HG02642 (cell line): Measurements from ENCODE around the gene DOCK7.

ENCODE experiments used
- ATAC-seq: cut with Tn5 transposase; IDR thresholded peaks from one replicate; pipeline ENCODE4 v1.9.1; 2021; ENCODE audit warnings: mild to moderate bottlenecking; ENCODE audit not compliant: unreplicated experiment, poor library complexity

The DOCK7 gene

GRCh38 chr1:62484824-62485468, 203.2 kb downstream of the DOCK7 start:
- ATAC-seq = no peak

- no peak for ATAC-seq
These were observed 206.5 kb downstream of the DOCK7 start for GRCh38 chr1:62481681-62482080.

GRCh38 chr1:62476525-62477219, 211.5 kb downstream of the DOCK7 start:
- no peak for ATAC-seq

- ATAC-seq = no peak
These were observed 221.1 kb downstream of the DOCK7 start for GRCh38 chr1:62467092-62467491.

- no peak for ATAC-seq
These were observed 225.8 kb downstream of the DOCK7 start for GRCh38 chr1:62462370-62462769.

GRCh38 chr1:62457955-62458354, 230.2 kb downstream of the DOCK7 start:
- no peak for ATAC-seq

GRCh38 chr1:62452951-62453350, 235.2 kb downstream of the DOCK7 start:
- no peak for ATAC-seq

- ATAC-seq = no peak
These were observed 237.9 kb downstream of the DOCK7 start for GRCh38 chr1:62450301-62450700.

GRCh38 chr1:62448221-62448933, 239.8 kb downstream of the DOCK7 start:
- ATAC-seq = no peak

- ATAC-seq = no peak
These were observed 243.5 kb downstream of the DOCK7 start for GRCh38 chr1:62444701-62445100.

GRCh38 chr1:62439652-62440371, 248.4 kb downstream of the DOCK7 start:
- ATAC-seq = no peak

- no peak for ATAC-seq
These were observed 250.0 kb downstream of the DOCK7 start for GRCh38 chr1:62438163-62438562.

- peak; percentile 2 for ATAC-seq
These were observed 250.8 kb downstream of the DOCK7 start for GRCh38 chr1:62437273-62437940.

GRCh38 chr1:62436466-62437272, 251.5 kb downstream of the DOCK7 start, which contains the start of gene USP1:
TSS of gene USP1 (plus strand) at chr1:62437049. CDS start at chr1:62439868, 2,819 bp downstream.
- peak; percentile 80 for ATAC-seq

GRCh38 chr1:62436039-62436465, 252.1 kb downstream of the DOCK7 start:
- ATAC-seq = peak; percentile 68

- ATAC-seq = no peak
These were observed 252.8 kb downstream of the DOCK7 start for GRCh38 chr1:62435231-62436038.

- ATAC-seq = no peak
These were observed 253.6 kb downstream of the DOCK7 start for GRCh38 chr1:62434618-62435001.

GRCh38 chr1:62433861-62434617, 254.1 kb downstream of the DOCK7 start:
- no peak for ATAC-seq
